Measurements from ENCODE around the gene CNKSR3.

The CNKSR3 gene

DNA sequence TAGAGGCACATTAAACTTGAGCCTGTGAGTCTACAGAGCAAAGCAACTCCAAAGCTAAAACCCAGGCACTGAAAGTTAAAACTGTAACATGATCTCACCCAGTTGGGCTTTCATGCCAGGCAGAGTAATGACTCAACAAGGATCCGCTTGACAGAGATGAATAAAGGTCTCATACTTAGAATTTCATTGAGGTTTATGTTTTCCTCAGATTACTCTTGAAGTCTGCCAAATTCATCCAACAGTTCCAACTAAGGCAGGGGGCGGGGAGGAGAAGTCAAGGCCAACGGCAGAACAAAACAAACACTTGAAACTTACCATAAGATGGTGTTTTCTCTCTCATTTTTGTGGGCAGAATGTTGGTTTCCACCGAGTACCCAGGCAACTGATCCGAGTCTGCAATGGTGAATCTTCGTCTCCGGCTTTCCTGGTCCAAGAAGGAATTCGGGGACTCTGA is 99.8 kb downstream of the CNKSR3 start:
- peak; percentile 50 to 53 for DNase-seq

GRCh38 chr6:154408891-154409500 is 101.5 kb downstream of the CNKSR3 start:
- DNase-seq, result no peak

- no peak for DNase-seq
These were observed 103.0 kb downstream of the CNKSR3 start for GRCh38 chr6:154407440-154407839.

GRCh38 chr6:154406869-154407268 is 103.6 kb downstream of the CNKSR3 start:
- DNase-seq, result no peak

- DNase-seq, result no peak
These were observed 104.2 kb downstream of the CNKSR3 start for GRCh38 chr6:154406301-154406700.

- no peak for DNase-seq
These were observed 105.6 kb downstream of the CNKSR3 start for GRCh38 chr6:154404791-154405400.

DNA sequence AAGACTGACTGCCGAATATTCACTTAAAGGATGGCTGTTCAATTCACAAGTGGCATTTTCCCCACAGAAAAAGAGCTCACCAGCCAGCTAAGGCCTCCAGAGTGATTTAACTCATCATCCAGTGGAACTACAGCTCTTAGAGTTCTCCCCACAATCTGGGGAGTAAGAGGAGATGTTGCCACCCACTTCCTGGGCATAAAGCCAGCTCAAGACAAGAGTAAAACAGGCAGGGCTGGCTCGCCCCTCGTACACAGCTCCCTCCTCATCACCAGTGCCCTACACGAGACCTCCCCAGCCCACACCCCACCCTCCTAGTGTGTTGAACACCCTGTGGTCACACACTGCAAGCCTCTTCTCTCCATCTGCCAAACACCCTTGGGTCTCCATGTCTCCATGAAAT is 106.7 kb downstream of the CNKSR3 start:
- DNase-seq, result no peak

- no peak for DNase-seq
These were observed 108.3 kb downstream of the CNKSR3 start for GRCh38 chr6:154402081-154402780.

DNA sequence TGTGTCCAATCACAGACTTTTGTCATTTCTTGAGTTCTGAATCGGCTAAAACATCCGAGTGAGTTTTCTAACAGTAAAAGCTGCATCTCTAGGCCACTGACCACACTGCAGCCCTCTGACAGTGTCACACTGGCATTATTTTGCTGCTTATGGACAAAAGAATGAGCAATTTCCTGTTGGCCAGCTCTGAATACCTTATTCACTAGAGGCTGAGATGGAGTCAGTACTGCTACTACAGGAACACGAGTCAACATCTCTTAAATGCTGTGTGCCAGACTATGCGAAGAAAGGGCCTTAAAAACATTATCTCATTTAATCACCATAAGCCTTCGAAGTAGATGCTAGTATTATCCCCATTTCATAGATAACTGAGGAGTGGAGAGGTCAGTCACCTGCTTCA is 111.4 kb downstream of the CNKSR3 start:
- DNase-seq, result no peak

DNA sequence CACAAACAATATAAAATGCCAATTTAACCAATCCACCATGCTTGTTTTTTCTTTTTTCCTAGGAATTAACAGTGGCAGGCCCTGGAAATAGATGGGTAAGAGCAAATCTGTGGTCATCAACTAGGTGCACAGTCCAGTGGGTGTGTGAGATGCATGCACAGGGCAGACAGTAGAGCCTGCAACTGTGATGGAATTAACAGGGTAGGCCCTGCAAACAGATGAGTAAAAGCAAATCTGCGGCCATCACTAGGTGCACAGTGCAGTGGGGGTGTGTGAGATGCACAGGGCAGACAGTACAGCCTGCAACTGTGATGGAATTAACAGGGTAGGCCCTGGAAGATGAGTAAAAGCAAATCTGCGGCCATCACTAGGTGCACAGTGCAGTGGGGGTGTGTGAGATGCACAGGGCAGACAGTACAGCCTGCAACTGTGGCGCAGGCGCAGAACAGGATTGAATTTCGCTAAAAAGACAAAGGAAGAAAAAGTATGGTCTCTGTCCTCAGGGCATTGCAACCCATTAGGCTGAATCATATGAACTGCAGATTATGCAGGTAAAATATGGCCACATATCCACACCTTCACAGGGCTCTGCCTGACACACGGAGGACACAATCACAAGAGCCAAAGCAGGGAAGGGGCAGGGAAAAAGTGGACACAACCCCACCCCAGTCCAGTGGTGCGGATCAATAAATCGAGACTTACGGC is 112.8 kb downstream of the CNKSR3 start:
- no peak for DNase-seq

DNA sequence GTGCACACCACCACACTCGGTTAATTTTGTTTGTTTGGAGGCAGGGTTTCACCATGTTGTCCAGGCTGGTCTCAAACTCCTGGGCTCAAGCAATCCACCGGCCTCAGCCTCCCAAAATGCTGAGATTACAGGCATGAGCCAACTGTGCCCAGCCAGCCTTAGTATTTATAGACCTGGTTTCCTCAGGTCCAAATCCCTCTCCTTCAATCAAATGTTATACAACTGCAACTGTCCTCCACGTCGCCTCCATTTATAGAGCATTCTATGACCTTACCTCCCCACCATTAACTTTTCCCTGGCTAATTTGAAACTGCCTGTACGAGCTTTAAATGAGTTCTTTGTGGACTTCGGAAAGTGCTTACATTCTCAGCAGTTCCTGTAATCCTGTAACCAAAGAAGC is 114.6 kb downstream of the CNKSR3 start:
- DNase-seq, result no peak

DNA sequence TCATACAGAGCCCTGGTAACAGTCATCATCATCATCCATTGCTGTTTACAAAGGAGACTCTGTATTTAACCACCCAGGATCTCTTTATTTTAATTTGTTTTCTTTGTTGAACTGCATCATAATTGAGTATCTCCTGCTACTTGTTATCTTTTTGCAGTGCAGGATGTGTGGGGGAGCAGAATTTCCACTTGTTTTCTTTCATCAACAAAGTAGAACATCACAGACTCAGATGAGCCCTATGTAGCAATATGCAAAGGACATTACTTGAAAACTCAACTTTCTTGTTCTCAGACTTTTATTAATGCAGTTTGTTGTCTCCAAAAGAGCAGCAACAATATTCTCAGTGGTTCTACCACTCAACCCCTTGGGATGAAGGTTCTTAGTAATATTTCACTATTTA is 115.2 kb downstream of the CNKSR3 start:
- DNase-seq, result no peak

- no peak for DNase-seq
These were observed 115.9 kb downstream of the CNKSR3 start for GRCh38 chr6:154394571-154394970.

- DNase-seq, result no peak
These were observed 120.5 kb downstream of the CNKSR3 start for GRCh38 chr6:154390034-154390433.

- no peak for DNase-seq
These were observed 121.7 kb downstream of the CNKSR3 start for GRCh38 chr6:154388803-154389202.

GRCh38 chr6:154386848-154387717 is 123.4 kb downstream of the CNKSR3 start:
- no peak for DNase-seq

- DNase-seq, result no peak
These were observed 126.3 kb downstream of the CNKSR3 start for GRCh38 chr6:154384191-154384590.

- no peak for DNase-seq
These were observed 127.2 kb downstream of the CNKSR3 start for GRCh38 chr6:154383273-154383672.

DNA sequence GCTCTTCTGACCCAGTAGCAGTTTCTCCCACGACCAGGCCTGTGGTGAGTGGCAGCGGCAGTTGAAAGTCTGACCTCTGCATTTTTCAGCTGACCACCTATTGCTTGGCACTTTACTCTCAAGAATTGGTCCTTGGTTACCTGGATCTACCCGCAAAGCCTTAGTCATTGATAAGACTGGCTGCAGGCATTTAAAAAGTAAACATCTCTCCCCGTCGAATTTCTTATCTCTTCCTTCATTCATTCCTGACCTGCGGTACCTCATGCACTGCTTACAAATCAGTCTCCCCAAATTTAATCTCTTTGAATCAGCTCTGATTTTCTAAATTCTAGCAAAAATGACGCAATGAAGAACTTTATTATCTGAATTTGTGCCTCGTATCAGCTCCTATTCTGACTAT is 127.7 kb downstream of the CNKSR3 start:
- DNase-seq, result no peak

DNA sequence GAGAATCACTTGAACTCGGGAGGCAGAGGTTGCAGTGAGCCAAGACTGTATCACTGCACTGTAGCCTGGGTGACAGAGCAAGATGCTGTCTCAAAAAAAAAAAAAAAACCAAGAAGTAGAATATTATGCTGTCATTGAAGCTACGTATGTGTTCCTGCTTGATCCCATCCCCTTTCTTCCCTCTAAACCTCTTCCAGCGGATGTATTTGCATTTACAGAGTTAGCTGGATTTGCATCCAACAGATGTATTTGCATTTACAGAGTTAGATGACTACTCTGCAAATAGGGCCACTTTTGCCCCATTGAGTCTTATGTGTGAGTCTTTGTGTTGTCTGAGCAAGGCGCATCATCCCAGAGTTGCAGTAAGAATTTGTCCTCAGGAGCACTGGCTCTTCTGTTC is 128.9 kb downstream of the CNKSR3 start:
- no peak for DNase-seq

- DNase-seq, result no peak
These were observed 129.7 kb downstream of the CNKSR3 start for GRCh38 chr6:154380741-154381140.

- DNase-seq, result no peak
These were observed 130.9 kb downstream of the CNKSR3 start for GRCh38 chr6:154379585-154379984.

- no peak for DNase-seq
These were observed 132.0 kb downstream of the CNKSR3 start for GRCh38 chr6:154378518-154378917.

All from stimulated activated CD4-positive, alpha-beta T cell treated with anti-CD3 and anti-CD28 coated beads, Interleukin-2, amount 100 ng/mL, for 24 hours (primary cell).